B cell (primary cell): ENCODE data around the gene PRTFDC1. TPM values are rescaled to one million over a fixed set of nuclear protein-coding genes. Genes with fewer than 3 reads are reported as not detected.

Experiments used
- ATAC-seq: fragments of 200-7000 bp; cut with Tn5 transposase; one replicate; pipeline ENCODE4 v1.10.0; 2021; ENCODE audit warnings: low read depth, mild to moderate bottlenecking, moderate number of reproducible peaks, moderate library complexity
- CTCF ChIA-PET: fragments of 350-600 bp; sonication (Branson Sonifier 250); formaldehyde crosslinking; loops from one replicate; lab custom pipeline; 2021; ENCODE audit warnings: antibody characterized with exemption, inconsistent platforms; lab: Charles Lee
- POLR2A ChIA-PET: fragments of 350-600 bp; sonication (Branson Sonifier 250); formaldehyde crosslinking; loops from one replicate; lab custom pipeline; 2021; ENCODE audit warnings: antibody characterized with exemption; lab: Charles Lee
- DNase-seq: peaks from one replicate; pipeline ENCODE4 v3.0.0; 2013
- H2AFZ ChIP-seq: 2 replicates; pipeline ENCODE4 v1.6.1; 2012; ENCODE audit warnings: mild to moderate bottlenecking, low read depth, low read length; ENCODE audit not compliant: insufficient read depth, poor library complexity, severe bottlenecking
- H3K27ac ChIP-seq, 2 donors: 1 replicate in 1 of 2; 2 replicates in 1 of 2; pipeline ENCODE4 v1.5.1; 2012 to 2013; ENCODE audit warnings: low read length in 2 of 2, mild to moderate bottlenecking in 2 of 2, moderate library complexity in 1 of 2
- H3K27me3 ChIP-seq, 4 experiments: fragments of 200-600 bp in 1 of 4; sonication (generic) in 1 of 4; replicated peaks in 1 of 4; 1 replicate in 2 of 4; 2 replicates in 2 of 4; pipeline versions ENCODE4 v1.6.1 to v1.7.0; 2013 to 2016; ENCODE audit warnings: low read length in 3 of 4, mild to moderate bottlenecking in 2 of 4, mixed read lengths in 1 of 4, moderate library complexity in 1 of 4; ENCODE audit not compliant: insufficient read depth in 4 of 4, control insufficient read depth in 3 of 4; ENCODE audit errors: control extremely low read depth in 1 of 4
- H3K36me3 ChIP-seq, 2 experiments: replicated peaks in 1 of 2; 1 replicate in 1 of 2; 2 replicates in 1 of 2; pipeline versions ENCODE4 v1.6.1 to v1.7.1; 2013; ENCODE audit warnings: low read length in 1 of 2; ENCODE audit not compliant: insufficient read depth in 2 of 2, control insufficient read depth in 1 of 2; ENCODE audit errors: control extremely low read depth in 1 of 2, extremely low read depth in 1 of 2
- H3K4me1 ChIP-seq, 2 donors: fragments of 200-600 bp in 1 of 2; sonication (generic) in 1 of 2; 1 replicate in 1 of 2; 2 replicates in 1 of 2; pipeline versions ENCODE4 v1.5.1 to v1.6.1; 2013 to 2017; ENCODE audit warnings: low read length in 2 of 2; ENCODE audit not compliant: control insufficient read depth in 2 of 2, insufficient read depth in 2 of 2
- H3K4me2 ChIP-seq: replicated peaks from 2 replicates; pipeline ENCODE3; 2012; ENCODE audit warnings: mild to moderate bottlenecking, low read depth, low read length; ENCODE audit not compliant: poor library complexity, severe bottlenecking
- H3K4me3 ChIP-seq, 5 experiments: fragments of 200-600 bp in 1 of 5; sonication (generic) in 1 of 5; 1 replicate in 3 of 5; 2 replicates in 2 of 5; pipeline versions ENCODE4 v1.5.1 to v1.7.0; 2011 to 2016; ENCODE audit warnings: low read length in 4 of 5, mild to moderate bottlenecking in 4 of 5, low read depth in 2 of 5, control low read depth in 1 of 5, moderate library complexity in 1 of 5; ENCODE audit not compliant: insufficient read depth in 1 of 5; ENCODE audit errors: control extremely low read depth in 1 of 5, extremely low read depth in 1 of 5
- H3K79me2 ChIP-seq: fragments of 200-600 bp; sonication (generic); one replicate; pipeline ENCODE4 v1.6.0; 2016; ENCODE audit warnings: low read length; ENCODE audit not compliant: control insufficient read depth, insufficient read depth
- H3K9ac ChIP-seq: fragments of 200-600 bp; sonication (generic); 2 replicates; pipeline ENCODE4 v1.6.1; 2017; ENCODE audit warnings: mild to moderate bottlenecking, low read length, moderate library complexity
- H3K9me3 ChIP-seq, 3 donors: one replicate each; pipeline versions ENCODE4 v1.6.1 to v1.7.1; 2013; ENCODE audit warnings: low read length in 2 of 3; ENCODE audit not compliant: control insufficient read depth in 2 of 3, insufficient read depth in 1 of 3; ENCODE audit errors: control extremely low read depth in 1 of 3
- H4K20me1 ChIP-seq: 2 replicates; pipeline ENCODE4 v1.6.0; 2012; ENCODE audit warnings: mild to moderate bottlenecking, low read length; ENCODE audit not compliant: insufficient read depth, control insufficient read depth, poor library complexity, severe bottlenecking
- H3K27ac Mint-ChIP-seq: one replicate; pipeline ENCODE4 v1.8.0; 2021; ENCODE audit warnings: mixed read lengths
- H3K27me3 Mint-ChIP-seq: one replicate; pipeline ENCODE4 v1.8.0; 2021; ENCODE audit warnings: mixed read lengths
- H3K4me1 Mint-ChIP-seq: one replicate; pipeline ENCODE4 v1.8.0; 2021; ENCODE audit warnings: mixed read lengths
- H3K4me3 Mint-ChIP-seq: one replicate; pipeline ENCODE4 v1.8.0; 2021; ENCODE audit warnings: mixed read lengths
- H3K9me3 Mint-ChIP-seq: one replicate; pipeline ENCODE4 v1.8.0; 2022; ENCODE audit warnings: mixed read lengths; ENCODE audit not compliant: insufficient read depth
- CTCF ChIP-seq: fragments of 200-600 bp; IDR thresholded peaks from one replicate; pipeline ENCODE4 v1.8.0; 2022; ENCODE audit warnings: antibody characterized with exemption, mild to moderate bottlenecking
- EZH2 ChIP-seq: IDR thresholded peaks from 2 replicates; pipeline ENCODE4 v1.6.1; 2012; ENCODE audit warnings: borderline replicate concordance, low read depth, mild to moderate bottlenecking, moderate library complexity, low read length; ENCODE audit not compliant: insufficient read depth, poor library complexity, severe bottlenecking
- WGBS: methylation state at CpG from one replicate; pipeline ENCODE4 v1.1.5; 2013; ENCODE audit warnings: missing lambda C conversion rate; ENCODE audit not compliant: insufficient coverage; 5-methylcytosine and 5-hydroxymethylcytosine counted together
- intact Hi-C: fragments of 100-400 bp; cut with micrococcal nuclease; formaldehyde crosslinking; loops from one replicate; pipeline ENCODE4 v1.10.0; 2022
- polyA plus RNA-seq: library from polyadenylated mRNA; depleted of rRNA; stranded (reverse); fragments of >200 nt; gene quantifications from 2 replicates; pipeline ENCODE4 v1.2.3, GENCODE V29; 2012
- total RNA-seq, 2 donors: library from RNA; stranded (reverse); fragments of 120-200 nt in 1 of 2; gene quantifications; 1 replicate in 1 of 2; 2 replicates in 1 of 2; pipeline versions ENCODE4 v1.2.3 to v1.2.4, GENCODE V29; 2013 to 2022

PRTFDC1 gene
- total and polyA plus RNA-seq, 2 donors (not counting 1 experiment from before 2014, with no cell fraction given): 0.63 TPM; not detected in 1

GRCh38 chr10:24872049-24872789 lies 80.2 kb downstream of the PRTFDC1 start:
- no peaks in the 10 kb centered on the region for H3K36me3 ChIP-seq
- Mint-ChIP-seq H3K4me3 (no peak overlapping the region), H3K9me3 (peaks cover 4% of the 10 kb centered on the region), H3K27ac (no peak overlapping the region), H3K27me3 (no peaks in the 10 kb centered on the region), H3K4me1 (peaks cover 9% of the 10 kb centered on the region)
- H3K4me3 ChIP-seq: no peak overlapping the region
- ChIA-PET CTCF (no interaction called here), POLR2A (interaction anchor here (1.0 kb wide), 1 partner anchor 11 kb away, joined by 3 read pairs; no protein-coding TSS in a partner anchor)
- no peak overlapping the region for H3K9ac ChIP-seq
- no peak for ATAC-seq
- no peaks in the 10 kb centered on the region for H4K20me1 ChIP-seq
- H3K9me3 ChIP-seq: peaks cover 2 to 3% (median 2%) of the 10 kb centered on the region in 3 donors
- no peak overlapping the region for H3K27ac ChIP-seq
- no peak overlapping the region for H3K4me2 ChIP-seq
- H3K79me2 ChIP-seq: no peaks in the 10 kb centered on the region
- TF ChIP-seq EZH2 (no peak), CTCF (no peak)
- DNase-seq: no peak
- H2AFZ ChIP-seq: no peak overlapping the region
- no peaks in the 10 kb centered on the region for H3K27me3 ChIP-seq
- 100% methylated on average over 2 of the region's 6 CpGs for WGBS
- H3K4me1 ChIP-seq: peaks cover 3 to 8% of the 10 kb centered on the region in 2 donors
- intact Hi-C loops: no loop called here
